Activated CD8-positive, alpha-beta memory T cell treated with anti-CD3 and anti-CD28 coated beads, Interleukin-2, amount 50 U/mL, for 1 hour (primary cell): ENCODE results near the gene IMPACT.

ENCODE experiments used
- DNase-seq: peaks from one replicate; pipeline ENCODE4 v3.0.0-alpha.2; 2020; ENCODE audit errors: extremely low read depth

The IMPACT gene

GRCh38 chr18:24426398-24427294, at the start of gene IMPACT:
TSS of gene IMPACT (plus strand) at chr18:24426670. CDS start at chr18:24426757, 87 bp downstream.
- DNase-seq = peak; percentile 57

DNA sequence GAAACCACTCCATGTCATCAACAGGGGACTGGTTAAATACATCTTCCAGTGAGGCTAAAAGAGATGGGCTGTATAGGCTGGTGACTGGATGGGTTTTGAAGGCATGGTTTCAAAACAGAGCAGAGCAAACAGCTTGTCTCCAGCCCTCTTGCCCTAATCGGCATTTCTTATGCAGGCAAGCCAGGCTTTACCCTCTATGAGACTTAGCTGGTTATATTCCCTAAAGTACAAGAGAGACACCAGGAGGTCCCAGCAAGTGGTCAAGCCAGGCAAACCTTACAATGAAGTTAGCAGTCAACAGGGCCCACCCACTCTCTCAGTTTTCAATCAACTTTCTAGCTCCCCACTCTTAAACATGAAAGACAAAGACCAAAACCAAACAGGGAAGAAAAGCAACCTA, 47.9 kb upstream of the IMPACT start:
- DNase-seq = no peak

GRCh38 chr18:24380163-24380747, 46.2 kb upstream of the IMPACT start:
- DNase-seq = no peak

DNA sequence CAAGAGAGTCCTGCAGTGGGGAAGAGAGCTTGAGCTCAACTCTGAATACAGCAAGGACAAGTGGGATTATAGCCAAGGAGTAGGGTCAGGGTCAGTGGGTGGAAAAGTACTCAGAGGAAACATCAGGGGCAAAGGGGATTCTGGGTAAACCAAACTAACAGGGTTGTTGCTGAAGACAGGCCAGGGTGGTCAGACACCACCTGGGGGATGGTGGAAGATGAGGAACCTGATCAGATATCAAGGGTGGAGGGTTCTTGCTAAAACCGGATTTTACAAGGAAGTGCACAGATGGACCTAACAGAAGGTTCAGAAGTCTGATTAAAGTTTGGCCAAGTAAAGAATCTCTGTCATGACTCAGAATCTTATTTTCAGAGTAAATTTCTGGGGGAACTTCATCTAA, 45.3 kb upstream of the IMPACT start:
- DNase-seq = no peak

DNA sequence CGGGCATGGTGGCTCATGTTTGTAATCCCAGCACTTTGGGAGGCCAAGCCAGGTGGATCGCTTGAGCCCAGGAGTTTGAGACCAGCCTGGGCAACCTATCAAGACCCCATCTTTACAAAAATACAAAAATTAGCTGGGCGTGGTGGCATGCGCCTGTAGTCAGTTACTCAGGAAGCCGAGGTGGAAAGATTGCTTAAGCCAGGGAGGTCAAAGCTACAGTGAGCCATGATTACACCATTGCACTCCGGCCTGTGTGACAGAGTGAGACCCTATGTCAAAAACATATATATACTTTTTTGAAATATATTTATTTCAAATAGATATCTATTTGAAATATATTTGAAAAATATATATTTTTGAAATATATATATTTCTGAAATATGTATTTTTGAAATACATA, 39.8 kb upstream of the IMPACT start:
- no peak for DNase-seq

DNA sequence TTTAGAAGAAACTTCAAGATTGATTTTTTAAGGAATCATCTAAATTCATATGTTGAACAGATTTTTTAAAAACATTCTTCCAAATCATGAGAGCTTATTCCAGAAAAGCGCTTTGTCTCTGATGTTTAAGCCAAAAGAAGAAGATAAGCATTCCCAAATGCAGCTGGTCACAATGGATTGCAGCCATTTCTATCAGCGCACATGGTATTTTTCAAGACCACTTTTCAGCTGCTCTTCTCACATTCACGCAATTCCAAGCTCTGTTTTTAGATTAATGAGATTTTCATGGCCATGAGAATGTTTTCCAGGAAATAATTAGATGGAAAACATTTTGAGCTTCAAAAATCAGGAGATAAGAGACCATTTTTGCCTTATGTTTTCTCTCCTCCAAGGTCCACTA, 37.5 kb upstream of the IMPACT start:
- no peak for DNase-seq

DNA sequence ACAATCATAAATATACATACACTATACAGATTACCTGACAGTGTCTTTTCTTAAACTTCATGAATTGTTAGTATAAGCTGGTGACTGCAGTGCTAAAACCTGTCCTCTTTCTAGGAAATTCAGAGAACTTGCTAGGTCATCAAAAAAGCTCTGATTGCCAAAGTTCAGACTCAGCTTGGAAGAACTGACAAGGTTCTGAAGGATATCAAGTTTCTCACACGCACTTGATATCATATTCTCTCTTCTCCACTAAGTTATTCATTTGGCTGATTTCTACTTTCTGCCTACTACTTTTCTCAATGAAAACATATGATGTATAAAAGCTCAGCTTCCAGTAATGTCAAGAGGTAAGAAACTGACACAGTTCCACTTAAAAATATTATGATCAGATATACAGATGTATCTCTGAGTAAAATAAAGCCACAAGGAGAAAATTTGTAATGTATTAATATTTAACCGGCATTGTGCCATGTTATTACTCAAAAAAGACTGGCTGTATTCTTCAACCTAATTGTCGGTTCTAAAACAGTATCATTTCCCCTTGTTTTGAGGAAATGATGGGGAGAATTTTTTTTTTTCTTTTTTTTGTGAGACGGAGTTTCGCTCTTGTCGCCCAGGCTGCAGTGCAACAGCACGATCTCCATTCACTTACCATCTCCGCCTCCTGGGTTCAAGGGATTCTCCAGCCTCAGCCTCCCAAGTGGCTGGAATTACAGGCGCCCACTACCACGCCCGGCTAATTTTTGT, 31.2 kb upstream of the IMPACT start:
- DNase-seq = no peak

GRCh38 chr18:24396082-24396633, 30.3 kb upstream of the IMPACT start:
- DNase-seq = no peak

GRCh38 chr18:24397131-24397693, 29.3 kb upstream of the IMPACT start:
- no peak for DNase-seq

DNA sequence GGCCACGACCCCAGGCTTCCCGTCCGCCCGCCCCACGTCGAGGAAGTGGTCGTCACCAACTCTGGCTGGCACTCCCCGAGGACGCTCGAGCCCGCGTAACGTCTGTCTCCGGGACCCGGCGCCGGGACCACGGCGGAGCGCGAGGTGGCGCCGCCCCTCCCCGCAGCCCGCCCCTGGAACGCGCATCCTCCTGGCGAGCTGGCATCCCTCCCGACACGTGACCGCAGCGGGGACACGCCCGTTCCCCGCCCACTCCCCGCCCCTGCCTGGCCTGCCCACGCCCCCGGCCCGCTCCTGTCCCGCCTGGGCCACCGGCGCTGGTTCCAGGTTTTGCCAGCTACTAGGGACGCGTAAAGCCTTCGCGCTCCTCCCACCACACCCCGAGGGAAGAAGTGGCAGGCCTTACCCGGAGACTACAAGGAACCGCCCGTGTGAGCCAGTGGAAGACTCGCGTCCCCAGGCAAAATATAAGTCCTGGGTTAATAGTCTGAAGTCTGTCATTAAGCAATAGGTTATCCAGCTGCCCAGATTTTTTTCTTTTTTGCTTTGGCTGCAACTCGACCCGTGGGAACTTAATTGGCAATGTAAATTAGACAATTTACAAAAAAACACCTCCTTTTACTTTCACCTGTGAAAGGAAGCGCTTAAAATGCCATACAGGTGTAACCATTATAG, 28.6 kb upstream of the IMPACT start, which contains the start of gene OSBPL1A:
TSS of gene OSBPL1A (minus strand) at position 131 of the 675 bp plus-strand sequence. CDS start 20,291 bp downstream, outside the sequence.
- DNase-seq = peak; percentile 31

DNA sequence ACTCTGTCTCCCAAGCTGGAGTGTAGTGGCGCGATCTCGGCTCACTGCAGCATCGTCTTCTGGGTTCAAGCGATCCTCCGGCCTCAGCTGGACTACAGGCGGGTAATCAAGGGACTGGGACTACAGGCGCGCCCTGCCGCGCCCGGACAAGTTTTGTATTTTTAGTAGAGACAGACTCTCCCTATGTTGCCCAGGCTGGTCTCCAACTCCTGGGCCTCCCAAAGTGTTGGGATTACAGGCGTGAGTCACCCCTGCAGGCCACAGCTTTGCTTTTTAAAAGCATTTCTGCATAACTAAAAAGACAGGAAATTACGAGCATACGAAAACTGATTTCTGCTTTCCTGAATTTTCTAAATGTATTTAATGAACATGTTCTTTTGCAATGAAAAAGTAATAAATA, 27.9 kb upstream of the IMPACT start:
- DNase-seq = no peak

DNA sequence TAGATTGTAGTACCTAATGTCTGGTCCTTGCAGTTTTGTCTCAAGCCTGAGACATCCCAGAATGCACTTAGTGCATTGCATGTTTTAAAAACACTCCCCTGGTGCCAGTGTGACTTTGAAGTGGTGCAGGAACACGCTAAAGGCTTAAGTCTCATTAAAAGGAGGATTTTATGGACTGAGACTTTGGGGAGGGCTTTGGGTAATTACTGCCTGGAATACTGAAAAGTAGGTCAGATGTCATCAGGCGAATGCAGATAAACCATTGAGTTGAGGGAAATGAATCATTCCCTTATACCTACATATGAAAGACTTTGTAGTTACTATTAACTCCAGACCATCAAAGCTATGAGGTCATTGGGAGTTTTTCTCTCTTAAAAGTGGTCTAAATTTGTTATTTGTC, 25.9 kb upstream of the IMPACT start:
- DNase-seq = no peak

DNA sequence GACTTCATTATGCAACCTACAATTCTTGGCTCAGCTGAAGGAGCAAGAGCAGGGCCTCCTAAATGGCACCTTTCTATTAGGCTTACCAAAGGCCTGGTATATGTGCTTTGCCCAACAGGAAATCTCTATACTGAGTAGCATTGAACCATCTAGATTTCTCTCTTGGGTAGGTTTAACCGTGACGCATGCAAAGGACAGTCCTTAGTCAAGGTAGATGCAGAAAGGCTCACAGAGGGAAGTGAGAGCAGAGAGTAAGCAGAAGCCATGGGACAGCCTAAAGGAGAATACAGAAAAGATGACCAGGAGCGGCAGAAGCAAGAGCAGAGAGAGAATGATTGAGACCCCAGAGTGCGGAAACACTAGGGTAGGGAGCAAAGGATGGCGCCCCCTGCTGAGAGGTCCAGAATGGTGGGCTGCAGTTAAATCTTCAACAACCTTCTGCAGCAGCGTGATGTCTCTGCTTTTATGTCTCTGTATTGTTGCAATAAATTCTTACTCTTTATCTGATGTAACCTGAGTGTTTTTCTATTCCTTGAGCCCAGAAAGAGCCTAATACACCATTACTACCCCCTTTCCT, 24.2 kb upstream of the IMPACT start:
- DNase-seq = no peak

DNA sequence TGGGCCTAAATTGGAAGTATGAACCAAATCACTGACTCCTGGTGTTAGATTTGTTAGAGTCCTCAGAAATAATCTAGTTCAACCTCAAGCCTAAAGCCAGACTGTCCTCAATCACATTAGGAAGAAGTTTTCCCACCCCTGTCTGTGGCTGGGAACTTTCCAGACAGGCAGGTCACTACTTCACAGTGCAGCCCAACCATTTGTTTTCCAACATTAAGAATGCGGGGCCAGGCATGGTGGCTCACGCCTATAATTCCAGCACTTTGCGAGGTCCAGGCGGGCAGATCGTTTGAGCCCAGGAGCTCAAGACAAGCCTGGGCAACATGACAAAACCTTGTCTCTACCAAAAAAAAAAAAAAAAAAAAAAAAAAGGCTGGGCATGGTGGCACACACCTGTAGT, 23.4 kb upstream of the IMPACT start:
- DNase-seq = no peak

GRCh38 chr18:24404591-24404990, 21.9 kb upstream of the IMPACT start:
- no peak for DNase-seq

DNA sequence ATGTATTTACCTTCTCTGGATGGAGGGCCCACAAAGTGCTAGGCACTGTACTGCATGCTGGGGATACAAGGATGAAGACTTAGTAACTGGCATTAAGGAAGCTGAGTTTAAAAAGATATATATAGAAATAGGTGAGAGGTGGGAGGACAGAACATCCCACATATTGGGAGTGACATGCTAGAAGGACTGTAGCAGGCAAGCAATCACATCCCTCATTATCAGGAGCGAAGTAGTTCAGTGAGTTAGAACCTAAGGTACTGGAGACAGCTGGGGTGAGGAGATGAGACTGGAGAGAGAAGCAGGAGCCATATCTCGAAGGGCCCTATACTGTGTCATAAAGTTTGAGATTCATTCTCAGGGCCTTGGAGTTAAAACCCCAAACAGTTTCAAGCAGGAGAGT, 18.0 kb upstream of the IMPACT start:
- no peak for DNase-seq

DNA sequence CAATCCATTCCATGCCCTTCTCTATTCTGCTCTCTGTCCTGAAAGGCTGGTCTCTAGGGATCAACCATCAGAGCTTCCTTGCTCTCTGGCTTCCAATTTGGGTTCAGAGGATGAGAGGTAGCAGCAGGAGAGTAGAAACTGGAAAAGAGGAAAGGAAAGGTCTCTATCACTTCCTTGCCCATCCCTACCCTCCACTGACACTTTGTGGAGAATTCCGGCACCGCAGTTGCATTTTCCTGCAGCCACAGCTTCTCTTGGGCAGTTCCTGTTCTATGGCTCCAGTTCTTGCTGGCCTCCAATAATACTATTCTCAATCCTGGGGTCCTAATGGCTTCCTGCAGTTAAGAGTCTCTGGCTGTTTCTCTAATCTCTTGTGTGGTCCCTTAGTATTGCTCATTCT, 13.3 kb upstream of the IMPACT start:
- no peak for DNase-seq

GRCh38 chr18:24414349-24415003, 12.0 kb upstream of the IMPACT start:
- no peak for DNase-seq

- no peak for DNase-seq
These were observed 9.0 kb upstream of the IMPACT start for GRCh38 chr18:24417480-24417879.

GRCh38 chr18:24420551-24420950, 5.9 kb upstream of the IMPACT start:
- no peak for DNase-seq
